ENCODE data around the gene AGO3.

AGO3 gene

GRCh38 chr1:36115931-36116330, 185.0 kb downstream of the AGO3 start:
- H3K4me1 ChIP-seq (ENCODE audit: control insufficient read depth, insufficient read depth, low read depth, low read length), result peaks cover 48% of the 10 kb centered on the region
- no peak overlapping the region for H2BK15ac ChIP-seq (ENCODE audit: low read depth, poor library complexity, severe bottlenecking)
- H3K27me3 ChIP-seq (ENCODE audit: control insufficient read depth in 1 of 2, insufficient read depth in 1 of 2, low read length in 2 of 2), result no peaks in the 10 kb centered on the region
- DNase-seq, result no peak
- H2AFZ ChIP-seq (ENCODE audit: low read depth, low read length), result no peak overlapping the region
- no peak overlapping the region for H3K4ac ChIP-seq (ENCODE audit: low read depth in 1 of 2, low read length in 2 of 2)
- H2BK120ac ChIP-seq (ENCODE audit: low read depth, low read length), result no peak overlapping the region
- H4K91ac ChIP-seq (ENCODE audit: low read length), result no peak overlapping the region
- no peak overlapping the region for H2BK5ac ChIP-seq (ENCODE audit: low read depth, low read length, poor library complexity, severe bottlenecking)
- WGBS, result 85% methylated on average over 5 of the region's 5 CpGs
- no peak overlapping the region for H4K8ac ChIP-seq (ENCODE audit: low read length)
- peaks cover 8 to 9% of the 10 kb centered on the region in 2 experiments for H3K36me3 ChIP-seq (ENCODE audit: control insufficient read depth in 1 of 2, insufficient read depth in 2 of 2, low read depth in 1 of 2, low read length in 2 of 2)
- peak overlapping the region; percentile 55 for H3K27ac ChIP-seq (ENCODE audit: low read length, poor library complexity, severe bottlenecking)
- H3K4me2 ChIP-seq (ENCODE audit: low read length, poor library complexity, severe bottlenecking), result no peak overlapping the region
- H3K4me3 ChIP-seq (ENCODE audit: insufficient read depth in 1 of 2, low read depth in 1 of 2, low read length in 2 of 2), result peak overlapping the region in 1 of 2 experiments; percentile 53
- no peak overlapping the region for H3K14ac ChIP-seq (ENCODE audit: low read length in 2 of 2)
- peak overlapping the region; percentile 76 for H3K9ac ChIP-seq (ENCODE audit: low read length)
- no peaks in the 10 kb centered on the region for H3K9me3 ChIP-seq (ENCODE audit: control insufficient read depth, low read length)
- H3K23ac ChIP-seq (ENCODE audit: low read length in 2 of 2), result no peak overlapping the region
- no peak overlapping the region for H3K18ac ChIP-seq (ENCODE audit: low read depth in 1 of 2, low read length in 2 of 2)
- H2BK12ac ChIP-seq (ENCODE audit: low read length in 2 of 2), result no peak overlapping the region
- no peaks in the 10 kb centered on the region for H3K79me1 ChIP-seq (replicated peaks; ENCODE audit: low read length, poor library complexity, severe bottlenecking)
- peak overlapping the region; percentile 47 for H2AK5ac ChIP-seq (ENCODE audit: low read length, severe bottlenecking)

DNA sequence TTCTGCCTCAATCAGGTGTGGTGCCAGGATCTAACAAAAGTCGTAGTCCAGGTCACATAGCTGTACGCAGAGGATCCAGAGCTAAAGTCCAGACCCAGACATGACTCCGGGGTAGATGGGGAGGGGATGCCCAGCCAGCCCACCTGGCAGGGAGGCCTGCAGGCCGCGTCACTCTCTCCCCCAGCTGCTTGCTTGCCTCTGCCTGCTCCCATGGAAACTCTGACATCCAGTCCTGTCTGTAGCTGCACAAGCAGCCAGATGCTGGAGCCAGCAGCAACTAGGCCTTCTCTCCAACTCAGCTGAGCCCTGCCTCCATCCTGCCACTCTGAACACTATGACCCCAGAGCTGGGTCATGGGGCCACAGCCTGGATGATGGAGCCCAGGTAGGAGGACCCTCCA, 186.0 kb downstream of the AGO3 start:
- Histone ChIP-seq H2BK120ac (ENCODE audit: low read depth, low read length) (no peak overlapping the region), H3K27ac (ENCODE audit: low read length, poor library complexity, severe bottlenecking) (no peak overlapping the region), H2BK5ac (ENCODE audit: low read depth, low read length, poor library complexity, severe bottlenecking) (no peak overlapping the region), H3K4me1 (ENCODE audit: control insufficient read depth, insufficient read depth, low read depth, low read length) (peaks cover 47% of the 10 kb centered on the region), H3K4me3 (ENCODE audit: insufficient read depth in 1 of 2, low read depth in 1 of 2, low read length in 2 of 2) (peak overlapping the region in 1 of 2 experiments; percentile 5), H2BK12ac (ENCODE audit: low read length in 2 of 2) (no peak overlapping the region), H3K4me2 (ENCODE audit: low read length, poor library complexity, severe bottlenecking) (no peak overlapping the region), H2AK5ac (ENCODE audit: low read length, severe bottlenecking) (peak overlapping the region; percentile 71), H3K9ac (ENCODE audit: low read length) (peak overlapping the region; percentile 76), H3K79me1 (replicated peaks; ENCODE audit: low read length, poor library complexity, severe bottlenecking) (no peaks in the 10 kb centered on the region), H3K36me3 (ENCODE audit: control insufficient read depth in 1 of 2, insufficient read depth in 2 of 2, low read depth in 1 of 2, low read length in 2 of 2) (peaks cover 8 to 9% of the 10 kb centered on the region in 2 experiments), H3K9me3 (ENCODE audit: control insufficient read depth, low read length) (no peaks in the 10 kb centered on the region), H2BK15ac (ENCODE audit: low read depth, poor library complexity, severe bottlenecking) (no peak overlapping the region), H3K18ac (ENCODE audit: low read depth in 1 of 2, low read length in 2 of 2) (no peak overlapping the region), H3K23ac (ENCODE audit: low read length in 2 of 2) (no peak overlapping the region), H3K27me3 (ENCODE audit: control insufficient read depth in 1 of 2, insufficient read depth in 1 of 2, low read length in 2 of 2) (no peaks in the 10 kb centered on the region), H4K91ac (ENCODE audit: low read length) (no peak overlapping the region), H2AFZ (ENCODE audit: low read depth, low read length) (no peak overlapping the region), H4K8ac (ENCODE audit: low read length) (no peak overlapping the region), H3K14ac (ENCODE audit: low read length in 2 of 2) (no peak overlapping the region), H3K4ac (ENCODE audit: low read depth in 1 of 2, low read length in 2 of 2) (peak overlapping the region in 1 of 2 experiments; percentile 24)
- WGBS, result 91% methylated on average over 5 of the region's 5 CpGs
- DNase-seq, result no peak

- Histone ChIP-seq H4K91ac (ENCODE audit: low read length) (no peak overlapping the region), H3K4me2 (ENCODE audit: low read length, poor library complexity, severe bottlenecking) (no peak overlapping the region), H4K8ac (ENCODE audit: low read length) (no peak overlapping the region), H3K23ac (ENCODE audit: low read length in 2 of 2) (no peak overlapping the region), H2AFZ (ENCODE audit: low read depth, low read length) (no peak overlapping the region), H3K18ac (ENCODE audit: low read depth in 1 of 2, low read length in 2 of 2) (no peak overlapping the region), H2BK5ac (ENCODE audit: low read depth, low read length, poor library complexity, severe bottlenecking) (no peak overlapping the region), H3K4me3 (ENCODE audit: insufficient read depth in 1 of 2, low read depth in 1 of 2, low read length in 2 of 2) (no peak overlapping the region), H3K79me1 (replicated peaks; ENCODE audit: low read length, poor library complexity, severe bottlenecking) (peaks cover 2% of the 10 kb centered on the region), H3K9me3 (ENCODE audit: control insufficient read depth, low read length) (no peaks in the 10 kb centered on the region), H3K14ac (ENCODE audit: low read length in 2 of 2) (no peak overlapping the region), H3K4ac (ENCODE audit: low read depth in 1 of 2, low read length in 2 of 2) (no peak overlapping the region), H2AK5ac (ENCODE audit: low read length, severe bottlenecking) (peak overlapping the region; percentile 91), H2BK120ac (ENCODE audit: low read depth, low read length) (no peak overlapping the region), H3K27ac (ENCODE audit: low read length, poor library complexity, severe bottlenecking) (no peak overlapping the region), H2BK15ac (ENCODE audit: low read depth, poor library complexity, severe bottlenecking) (no peak overlapping the region), H3K36me3 (ENCODE audit: control insufficient read depth in 1 of 2, insufficient read depth in 2 of 2, low read depth in 1 of 2, low read length in 2 of 2) (peaks cover under 1 to 5% of the 10 kb centered on the region in 2 experiments), H3K4me1 (ENCODE audit: control insufficient read depth, insufficient read depth, low read depth, low read length) (peaks cover 55% of the 10 kb centered on the region), H3K9ac (ENCODE audit: low read length) (no peak overlapping the region), H3K27me3 (ENCODE audit: control insufficient read depth in 1 of 2, insufficient read depth in 1 of 2, low read length in 2 of 2) (no peaks in the 10 kb centered on the region), H2BK12ac (ENCODE audit: low read length in 2 of 2) (no peak overlapping the region)
- DNase-seq, result no peak
- WGBS, result 78% methylated on average over 9 of the region's 10 CpGs
These were observed 187.7 kb downstream of the AGO3 start for GRCh38 chr1:36118447-36119204.

DNA sequence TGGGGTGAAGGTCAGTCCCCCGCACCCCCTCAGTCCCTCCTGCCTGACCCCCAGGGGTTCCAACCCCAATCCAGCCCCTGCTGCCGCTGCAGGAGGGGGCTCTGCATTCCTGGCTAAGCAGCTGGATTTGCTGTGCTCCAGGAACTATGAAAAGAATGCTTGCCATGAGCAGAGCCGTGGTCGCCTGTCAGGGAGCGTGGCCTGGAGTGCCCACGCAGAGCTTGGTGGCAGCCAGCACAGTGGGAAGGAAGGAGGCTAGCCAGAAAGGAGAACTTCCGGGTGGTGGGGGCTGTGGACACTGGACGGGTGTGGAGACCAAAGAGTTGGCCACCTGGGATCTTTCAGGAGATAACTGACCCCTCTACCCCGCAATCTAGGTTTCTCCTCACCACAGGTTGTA, 188.6 kb downstream of the AGO3 start:
- no peak overlapping the region for H3K18ac ChIP-seq (ENCODE audit: low read depth in 1 of 2, low read length in 2 of 2)
- H4K91ac ChIP-seq (ENCODE audit: low read length), result no peak overlapping the region
- peak overlapping the region; percentile 83 for H2AK5ac ChIP-seq (ENCODE audit: low read length, severe bottlenecking)
- H3K9me3 ChIP-seq (ENCODE audit: control insufficient read depth, low read length), result no peaks in the 10 kb centered on the region
- no peak overlapping the region for H3K4me3 ChIP-seq (ENCODE audit: insufficient read depth in 1 of 2, low read depth in 1 of 2, low read length in 2 of 2)
- H3K4me2 ChIP-seq (ENCODE audit: low read length, poor library complexity, severe bottlenecking), result no peak overlapping the region
- H3K23ac ChIP-seq (ENCODE audit: low read length in 2 of 2), result no peak overlapping the region
- H3K9ac ChIP-seq (ENCODE audit: low read length), result no peak overlapping the region
- no peak overlapping the region for H2BK15ac ChIP-seq (ENCODE audit: low read depth, poor library complexity, severe bottlenecking)
- no peak overlapping the region for H3K4ac ChIP-seq (ENCODE audit: low read depth in 1 of 2, low read length in 2 of 2)
- H4K8ac ChIP-seq (ENCODE audit: low read length), result no peak overlapping the region
- H2BK12ac ChIP-seq (ENCODE audit: low read length in 2 of 2), result no peak overlapping the region
- H3K79me1 ChIP-seq (replicated peaks; ENCODE audit: low read length, poor library complexity, severe bottlenecking), result peaks cover 2% of the 10 kb centered on the region
- H3K14ac ChIP-seq (ENCODE audit: low read length in 2 of 2), result no peak overlapping the region
- H3K27me3 ChIP-seq (ENCODE audit: control insufficient read depth in 1 of 2, insufficient read depth in 1 of 2, low read length in 2 of 2), result peaks cover 0 to 4% of the 10 kb centered on the region in 2 experiments
- DNase-seq, result no peak
- no peak overlapping the region for H2AFZ ChIP-seq (ENCODE audit: low read depth, low read length)
- H2BK5ac ChIP-seq (ENCODE audit: low read depth, low read length, poor library complexity, severe bottlenecking), result no peak overlapping the region
- H3K36me3 ChIP-seq (ENCODE audit: control insufficient read depth in 1 of 2, insufficient read depth in 2 of 2, low read depth in 1 of 2, low read length in 2 of 2), result peaks cover 0 to 2% of the 10 kb centered on the region in 2 experiments
- H3K4me1 ChIP-seq (ENCODE audit: control insufficient read depth, insufficient read depth, low read depth, low read length), result peaks cover 59% of the 10 kb centered on the region
- peak overlapping the region; percentile 39 for H3K27ac ChIP-seq (ENCODE audit: low read length, poor library complexity, severe bottlenecking)
- H2BK120ac ChIP-seq (ENCODE audit: low read depth, low read length), result no peak overlapping the region
- 67% methylated on average over 9 of the region's 9 CpGs for WGBS

Measured in mesenchymal stem cell (in vitro differentiated cells and primary cell).